Endothelial cell of hepatic sinusoid (primary cell): ENCODE data around the gene BTBD10.

ENCODE experiments used
- in situ Hi-C: cut with HindIII; loops from 2 replicates; pipeline ENCODE4 v1.10.0; 2017; ENCODE audit warnings: low sequenced_read_pairs

BTBD10 gene

GRCh38 chr11:13341026-13341425 lies 122.0 kb downstream of the BTBD10 start:
- in situ Hi-C loops = no loop called here

GRCh38 chr11:13339195-13340153 lies 123.5 kb downstream of the BTBD10 start:
- in situ Hi-C loops = loop anchor here (5.0 kb wide), 1 partner anchor 132 kb away; no protein-coding TSS in a partner anchor

GRCh38 chr11:13338427-13339069 lies 124.5 kb downstream of the BTBD10 start:
- in situ Hi-C loops = loop anchor here (5.0 kb wide), 1 partner anchor 131 kb away; no protein-coding TSS in a partner anchor

- in situ Hi-C loops = loop anchor here (5.0 kb wide), 1 partner anchor 131 kb away; no protein-coding TSS in a partner anchor
Observed at GRCh38 chr11:13338019-13338426, 125.0 kb downstream of the BTBD10 start.
